GM10847 (cell line): ENCODE measurements around the gene CDK14.

Source experiments
- POLR2A ChIP-seq: IDR thresholded peaks from 2 replicates; pipeline ENCODE4 v1.6.1; 2011; ENCODE audit not compliant: insufficient read length; ENCODE audit errors: extremely low read depth

The CDK14 gene

DNA sequence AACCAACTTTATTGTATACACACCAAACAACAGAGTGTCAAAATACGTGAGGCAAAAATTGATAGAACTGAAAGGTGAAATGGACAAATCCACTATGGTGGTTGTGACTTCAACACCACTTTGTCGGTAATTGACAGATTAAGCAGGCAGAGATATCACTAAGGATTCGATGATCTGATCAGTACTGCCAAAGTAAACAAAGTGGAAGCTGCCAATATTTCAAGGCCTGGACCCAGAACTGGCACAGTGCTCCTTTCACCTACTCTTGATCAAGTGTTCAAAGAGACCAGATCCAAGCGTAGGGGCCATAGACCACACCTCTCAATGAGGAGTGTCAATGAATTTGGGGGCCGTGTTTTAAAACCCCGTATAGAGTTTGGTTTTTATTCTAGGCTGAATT is 167.0 kb downstream of the CDK14 start:
- TF ChIP-seq POLR2A: no peak

DNA sequence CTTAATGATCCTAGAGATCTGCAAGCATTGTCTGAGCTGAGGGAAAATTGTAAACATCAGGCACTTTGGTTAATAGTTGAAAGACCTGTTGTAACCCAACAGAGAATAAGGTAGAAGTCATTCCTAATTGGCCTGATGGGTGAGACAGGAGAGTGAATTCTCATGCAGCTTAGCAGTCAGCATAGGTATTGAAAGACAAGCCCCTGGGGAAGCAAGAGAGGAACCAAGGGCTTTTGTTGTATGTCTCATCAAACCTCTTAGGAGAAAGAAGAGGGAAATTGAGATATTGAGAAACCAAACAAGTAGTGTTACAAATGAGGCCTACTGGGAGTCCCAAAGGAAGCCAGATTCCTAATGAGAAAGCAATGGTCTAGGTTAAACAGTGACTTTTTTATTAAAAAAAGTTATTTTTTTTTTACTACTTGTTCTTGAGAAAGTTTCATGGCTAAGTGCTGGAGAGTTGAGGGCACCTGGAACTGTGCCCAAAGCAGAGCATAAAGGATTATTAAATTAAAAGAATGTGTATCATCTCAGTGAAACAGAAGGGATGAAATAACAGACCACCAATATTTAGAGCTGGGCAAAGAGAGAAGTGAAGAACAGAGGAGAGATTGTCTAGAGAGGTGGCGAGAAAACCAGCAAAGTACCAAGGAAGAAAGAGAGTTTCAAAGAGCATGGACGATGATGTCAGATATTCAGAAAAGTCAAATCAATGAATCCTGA is 168.9 kb downstream of the CDK14 start:
- TF ChIP-seq POLR2A: no peak

DNA sequence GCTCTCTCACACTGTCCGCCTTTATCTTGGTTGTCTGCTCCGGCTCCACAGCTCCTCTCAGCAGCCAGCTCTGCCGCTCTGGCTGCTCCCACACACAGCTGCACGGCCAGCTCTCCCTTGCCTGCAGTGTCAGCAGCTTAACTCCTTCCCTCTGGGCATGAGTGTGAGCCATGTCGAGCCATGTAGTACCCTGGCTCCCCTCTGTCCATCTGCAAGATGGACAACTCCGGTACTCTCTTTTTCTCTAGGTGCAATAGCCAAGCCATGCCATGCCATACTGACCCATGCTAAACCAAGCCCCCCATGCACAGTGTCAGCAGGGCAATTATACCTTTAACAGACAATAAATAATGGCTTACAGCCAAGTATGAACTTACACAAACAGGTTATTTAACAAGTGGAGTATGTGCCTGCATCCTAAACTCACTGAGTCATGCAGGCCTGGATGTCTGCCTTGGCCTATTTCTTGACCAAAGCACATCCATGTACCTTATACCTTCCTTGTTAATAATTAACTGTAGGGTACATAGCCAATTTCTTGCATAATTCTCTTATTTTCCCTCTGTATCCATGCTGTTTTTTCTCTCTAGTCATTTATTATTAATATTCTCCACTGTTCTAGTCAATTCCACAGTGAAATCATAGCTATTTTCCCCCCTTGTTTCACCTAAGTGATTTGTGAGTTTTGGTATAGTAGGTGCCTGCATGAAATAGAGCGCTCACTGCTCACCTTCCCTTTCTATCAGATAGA is 170.9 kb downstream of the CDK14 start:
- TF ChIP-seq POLR2A: no peak

DNA sequence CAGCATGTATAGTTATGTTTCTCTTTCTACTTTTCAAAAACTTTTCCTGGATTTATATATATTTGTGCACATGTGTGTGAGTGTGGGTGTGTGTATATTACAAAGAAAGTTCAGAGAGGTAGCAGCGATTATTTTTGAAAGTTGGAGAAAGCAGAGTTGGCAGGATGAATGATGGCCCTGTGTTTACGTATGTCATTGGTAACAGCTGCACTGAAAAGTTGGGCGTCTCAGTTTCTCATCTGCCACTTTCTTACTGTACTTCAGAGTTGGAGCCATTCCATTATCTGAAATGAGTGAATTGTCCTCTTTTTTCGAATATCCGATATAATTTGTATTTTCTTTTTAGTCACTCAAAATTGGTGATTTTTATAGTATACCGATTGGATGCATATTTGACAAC is 172.2 kb downstream of the CDK14 start:
- no peak for TF ChIP-seq POLR2A

DNA sequence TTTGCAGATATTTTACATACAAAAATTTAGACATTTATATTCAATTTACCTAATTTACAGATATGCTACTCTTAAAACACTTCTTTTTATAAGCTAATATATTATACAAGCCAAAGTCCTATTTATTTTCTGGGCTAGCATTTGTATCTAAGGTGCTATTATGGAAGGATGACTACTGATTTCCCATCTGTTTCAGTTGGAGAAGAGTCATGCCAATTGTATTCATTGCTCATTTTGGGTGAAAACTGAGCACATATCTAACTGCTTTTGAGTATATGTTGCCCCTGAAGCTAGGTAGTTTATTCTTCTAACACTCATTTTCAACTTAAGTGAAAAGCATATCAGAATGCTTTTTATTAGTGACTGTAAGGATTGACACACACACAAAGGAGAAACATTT is 172.9 kb downstream of the CDK14 start:
- no peak for TF ChIP-seq POLR2A

DNA sequence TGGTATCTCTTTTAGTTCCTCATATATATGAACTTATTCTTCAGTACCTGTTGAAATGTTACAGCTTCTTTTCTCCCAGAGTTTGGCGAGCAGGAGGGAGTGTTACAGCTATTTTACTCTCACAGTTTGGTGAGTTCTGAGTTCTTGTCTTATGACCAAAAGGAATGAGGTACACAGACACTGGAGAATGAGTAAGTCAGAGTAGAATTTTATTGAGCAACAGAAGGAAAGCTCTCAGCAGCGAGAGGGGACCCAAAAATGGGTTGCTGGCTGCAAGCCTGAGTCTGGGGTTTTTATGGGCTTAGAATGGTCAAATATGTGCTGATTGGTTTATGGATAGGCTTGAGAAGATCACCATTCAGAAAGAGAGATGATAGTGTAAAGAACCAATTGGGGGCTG is 175.2 kb downstream of the CDK14 start:
- no peak for TF ChIP-seq POLR2A

DNA sequence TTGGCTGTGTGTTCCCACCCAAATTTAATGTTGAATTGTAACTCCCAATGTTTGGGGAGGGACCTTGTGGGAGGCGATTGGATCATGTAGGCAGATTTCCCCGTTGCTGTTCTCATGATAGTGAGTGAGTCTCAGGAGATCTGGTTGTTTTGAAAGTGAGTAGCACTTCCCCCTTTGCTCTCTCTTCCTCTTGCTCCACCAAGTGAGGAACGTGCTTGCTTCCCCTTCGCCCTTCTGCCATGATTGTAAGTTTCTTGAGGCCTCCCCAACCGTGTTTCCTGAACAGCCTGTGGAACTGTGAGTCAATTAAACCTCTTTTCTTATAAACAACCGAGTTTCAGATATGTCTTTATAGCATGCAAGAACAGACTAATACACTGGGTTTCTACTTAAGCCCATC is 176.3 kb downstream of the CDK14 start:
- TF ChIP-seq POLR2A: no peak

DNA sequence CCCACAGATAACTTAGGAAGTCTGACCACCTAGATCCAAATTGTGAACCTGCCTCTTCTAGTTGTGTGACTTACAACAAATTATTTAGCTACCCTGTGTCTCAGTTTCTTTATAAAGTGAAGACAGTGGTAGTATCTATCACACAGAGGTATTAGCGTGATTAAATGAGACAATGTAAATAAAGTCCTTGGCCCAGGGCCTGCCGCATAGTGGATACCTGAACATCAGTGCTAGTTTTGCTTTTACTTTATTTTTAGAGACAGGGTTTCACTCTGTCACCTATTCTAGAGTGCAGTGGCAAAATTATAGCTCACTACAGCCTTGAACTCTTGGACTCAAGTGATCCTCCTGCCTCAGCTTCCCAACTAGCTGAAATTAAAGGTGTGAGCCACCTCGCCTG is 177.1 kb downstream of the CDK14 start:
- TF ChIP-seq POLR2A: no peak

DNA sequence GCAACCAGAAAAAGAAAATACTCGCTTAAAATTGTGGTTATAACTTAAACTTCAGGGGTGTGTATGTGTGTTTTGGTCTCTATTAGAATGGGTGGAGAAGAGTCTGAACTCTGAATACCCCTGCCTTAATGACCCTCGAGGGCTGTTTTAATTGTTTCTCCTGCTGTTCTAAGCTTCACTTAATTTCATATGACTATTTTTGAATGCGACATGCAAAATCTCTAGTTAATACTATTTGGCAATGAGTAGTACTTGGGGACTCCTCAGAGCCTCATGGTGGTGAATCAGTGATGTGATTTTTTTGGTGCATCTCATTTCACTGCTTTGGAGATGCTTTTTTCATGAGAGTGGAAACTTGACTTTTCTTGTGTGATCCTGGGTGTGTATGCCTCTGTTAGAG is 178.6 kb downstream of the CDK14 start:
- no peak for TF ChIP-seq POLR2A

DNA sequence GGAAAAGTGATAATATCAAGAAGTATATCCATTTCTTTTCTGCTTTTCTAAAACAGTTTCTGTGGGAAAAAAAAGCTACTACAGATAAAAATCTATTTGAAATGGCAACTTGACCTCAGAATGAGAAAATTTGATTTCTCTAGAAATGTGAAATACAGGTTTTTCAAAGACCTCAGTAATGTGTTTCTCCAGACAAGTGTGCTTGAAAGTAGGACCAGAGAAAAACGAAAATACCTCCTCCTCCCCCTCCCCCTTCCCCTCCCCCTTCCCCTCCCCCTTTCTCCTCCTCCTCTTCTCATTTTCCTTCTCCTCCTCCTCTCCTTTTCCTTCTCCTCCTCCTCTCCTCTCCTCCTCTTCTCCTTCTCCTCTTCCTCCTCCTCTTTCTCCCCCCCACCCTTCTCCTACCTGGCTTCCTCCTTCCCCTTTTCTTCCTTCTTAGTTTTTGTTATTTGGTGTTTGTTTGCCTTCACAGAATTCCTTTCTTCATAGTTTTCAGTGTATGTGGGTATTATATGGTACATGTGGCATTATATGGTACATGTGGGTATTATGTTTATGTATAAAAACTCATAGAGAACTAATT is 179.4 kb downstream of the CDK14 start:
- no peak for TF ChIP-seq POLR2A

DNA sequence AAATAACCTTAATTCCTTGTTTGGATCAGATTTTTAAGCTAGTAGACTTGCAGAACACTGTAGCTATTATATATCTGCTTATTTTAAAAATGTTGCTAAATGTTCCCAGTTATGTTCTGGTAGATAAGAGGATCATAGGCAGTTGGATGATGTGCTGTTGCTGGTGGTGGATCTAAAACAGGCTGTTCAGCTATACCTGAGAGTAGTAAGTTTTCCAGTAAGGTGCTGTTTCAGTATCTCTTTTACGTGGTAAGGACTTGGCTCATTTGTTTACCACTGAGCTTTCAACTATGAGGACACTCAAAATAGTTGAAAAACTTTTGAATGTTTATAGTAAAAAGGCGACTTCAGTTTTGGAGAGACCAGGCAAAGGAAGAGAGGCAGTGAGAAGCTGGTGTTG is 180.9 kb downstream of the CDK14 start:
- TF ChIP-seq POLR2A: no peak

DNA sequence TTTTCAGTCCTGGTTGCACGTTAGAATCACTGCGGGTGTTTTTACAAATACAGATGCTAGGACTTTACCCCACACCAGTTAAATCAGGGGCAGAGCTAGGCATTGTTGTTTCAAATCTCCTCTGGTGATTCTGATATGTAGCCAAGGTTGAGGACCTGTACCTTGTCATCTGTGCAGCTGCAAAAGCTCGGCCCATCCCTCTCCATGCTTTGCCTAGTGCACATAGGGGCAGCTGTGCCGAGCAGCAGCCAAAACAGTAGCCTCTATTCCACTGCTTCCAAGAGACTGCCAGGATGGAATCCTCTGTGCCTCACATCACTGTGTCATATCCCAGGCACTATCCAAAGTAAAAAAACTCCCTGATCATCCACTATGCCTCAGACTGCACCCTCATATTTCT is 181.3 kb downstream of the CDK14 start:
- TF ChIP-seq POLR2A: no peak

DNA sequence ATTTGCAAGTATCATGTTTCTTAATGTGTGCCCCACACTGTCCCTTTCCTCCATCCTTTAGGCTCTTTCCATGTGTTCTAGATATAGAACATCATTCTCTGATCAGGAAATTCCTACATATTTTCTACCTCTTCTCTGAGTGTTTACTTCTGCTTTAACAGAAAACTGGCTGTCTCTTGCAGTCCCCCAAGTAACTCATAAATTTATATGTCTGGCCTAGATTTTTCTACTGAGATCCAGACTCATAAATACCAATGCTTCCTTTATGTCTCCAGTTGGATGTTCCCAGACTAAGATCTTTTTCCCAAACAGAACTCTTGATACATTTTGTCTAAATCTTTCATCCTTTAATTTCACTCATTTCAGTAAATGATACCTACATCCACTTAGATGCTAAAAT is 181.8 kb downstream of the CDK14 start:
- no peak for TF ChIP-seq POLR2A

DNA sequence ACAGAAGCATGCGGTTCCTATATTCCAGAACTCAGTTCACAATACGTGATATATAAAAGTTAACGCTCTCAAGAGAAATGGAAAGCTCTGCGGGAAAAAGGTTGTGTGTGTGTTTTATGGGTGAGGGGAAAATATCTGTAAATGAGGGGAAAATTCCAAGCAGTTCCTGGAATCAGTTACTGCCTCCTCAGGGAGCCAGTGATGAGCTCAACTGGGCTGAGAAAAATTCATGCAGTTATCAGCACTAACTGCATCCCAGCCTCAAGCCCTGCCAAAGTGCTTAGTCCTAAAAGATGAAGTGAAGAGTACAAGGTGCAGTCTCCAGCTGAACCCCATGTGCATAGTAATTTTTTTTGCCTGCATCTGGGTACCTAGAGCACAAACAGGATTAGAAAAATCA is 191.9 kb downstream of the CDK14 start:
- TF ChIP-seq POLR2A: no peak

DNA sequence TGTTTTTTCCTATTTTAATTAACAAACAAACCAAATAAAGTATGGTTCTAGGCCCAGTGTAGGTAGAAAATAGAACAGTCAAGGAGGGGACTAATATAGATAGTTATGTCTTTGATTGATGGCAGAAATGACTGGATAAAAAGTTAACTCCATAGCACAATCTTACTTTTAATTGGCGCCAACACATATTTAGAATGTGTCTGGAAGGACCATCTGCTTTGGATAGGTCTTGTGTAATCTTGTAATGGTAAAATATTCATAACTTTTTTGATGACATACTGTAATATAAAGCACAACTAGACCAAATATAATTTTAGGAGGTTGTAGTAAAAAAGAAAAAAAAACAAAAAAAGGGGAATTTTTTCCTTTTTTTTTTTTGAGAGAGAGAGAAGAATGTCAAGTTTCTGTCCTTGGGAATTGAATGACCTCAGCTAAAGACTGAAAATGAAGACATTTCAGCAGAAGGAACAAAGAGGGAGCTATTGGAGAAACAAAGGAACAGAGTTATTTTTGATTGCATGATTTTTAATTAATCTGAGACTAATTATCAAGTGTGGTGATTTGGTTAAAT is 193.7 kb downstream of the CDK14 start:
- TF ChIP-seq POLR2A: no peak

DNA sequence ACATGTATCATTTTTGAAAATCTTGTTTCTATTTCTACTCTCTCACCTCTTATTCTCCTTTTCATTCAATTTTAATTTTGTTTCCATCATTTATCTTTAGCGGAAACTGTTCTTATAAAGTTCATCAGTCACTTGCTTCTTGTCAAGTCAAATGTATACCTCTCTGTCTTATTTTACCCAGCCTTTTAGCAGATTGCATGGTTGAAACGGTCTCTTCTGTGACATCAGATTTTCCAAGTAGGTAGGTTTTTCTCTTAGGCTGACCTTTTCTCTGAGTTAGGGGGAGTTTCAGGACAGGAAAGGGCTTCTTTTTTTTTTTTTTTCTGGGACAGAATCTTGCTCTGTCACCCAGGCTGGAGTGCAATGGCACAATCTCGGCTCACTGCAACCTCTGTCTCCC is 195.5 kb downstream of the CDK14 start:
- TF ChIP-seq POLR2A: no peak
